Heart left ventricle (tissue), 13 donors: ENCODE measurements around the gene PACSIN1.

ENCODE experiments used
- CTCF ChIP-seq, 12 donors: fragments of 200-600 bp; sonication (generic) in 4 of 12; IDR thresholded peaks; one replicate each; pipeline versions ENCODE4 v1.5.0 to v1.8.0; 2018 to 2022; ENCODE audit warnings: antibody characterized with exemption in 12 of 12, mild to moderate bottlenecking in 5 of 12
- POLR2A ChIP-seq, 2 donors: fragments of 450-650 bp; IDR thresholded peaks; one replicate each; pipeline ENCODE4 v1.6.1; 2017; ENCODE audit warnings: antibody characterized with exemption in 2 of 2, mild to moderate bottlenecking in 2 of 2, moderate library complexity in 2 of 2
- donor health status: ischemic (EF 13 %, LVEDD 7.1; RV severe dilation, severe dysfunction).
- donor health status: DM: no; HTN: yes; CAD: no.
- donor health status: DM: no; HTN: no; CAD: no.
- donor health status: ischemic (EF 25% LVEDD 6.9; RV normal size, moderate dysfunction).
- donor health status: ischemic (EF 25% LVEDD 5.7; RV mildly dilated, moderate dysfunction).
- donor health status: ischemic (EF 35%, LVEDD 5.7; RV mildly dilated, moderate dysfunction).
- donor health status: nonischemic (EF 11% LVEDD 7.7; RV severe dilation, severe dysfunction).
- donor health status: DM: yes; HTN: yes; CAD: no.
- donor health status: PGD.
- donor health status: ischemic (EF 29% LVEDD 5.4; RV normal size, mild dysfunction).
- donor health status: nonischemic (EF 23%, LVEDD 6.1; RV moderate dilation, normal function).

GRCh38 chr6:34489207-34489805 is 23.4 kb downstream of the PACSIN1 start:
- TF ChIP-seq CTCF (IDR thresholded peaks at IDR 0.05) (no peak), POLR2A (IDR thresholded peaks at IDR 0.05) (no peak)
